NCI-H1092 treated with DMSO at 0.1 percent for 48 hours (cell line): ENCODE results near the gene SPDYE3.
A peak's percentile ranks its signal among the peaks of the same experiment; 100 is the strongest.
"Not testable (repeated sequence)": the region's sequence is repeated elsewhere in the genome, so short reads cannot be mapped to it uniquely, and the experiment has no call there.

ENCODE experiments used
- DNase-seq: peaks from one replicate; lab custom pipeline; 2025; lab: John Stamatoyannopoulos, UW

SPDYE3 gene, protein sequence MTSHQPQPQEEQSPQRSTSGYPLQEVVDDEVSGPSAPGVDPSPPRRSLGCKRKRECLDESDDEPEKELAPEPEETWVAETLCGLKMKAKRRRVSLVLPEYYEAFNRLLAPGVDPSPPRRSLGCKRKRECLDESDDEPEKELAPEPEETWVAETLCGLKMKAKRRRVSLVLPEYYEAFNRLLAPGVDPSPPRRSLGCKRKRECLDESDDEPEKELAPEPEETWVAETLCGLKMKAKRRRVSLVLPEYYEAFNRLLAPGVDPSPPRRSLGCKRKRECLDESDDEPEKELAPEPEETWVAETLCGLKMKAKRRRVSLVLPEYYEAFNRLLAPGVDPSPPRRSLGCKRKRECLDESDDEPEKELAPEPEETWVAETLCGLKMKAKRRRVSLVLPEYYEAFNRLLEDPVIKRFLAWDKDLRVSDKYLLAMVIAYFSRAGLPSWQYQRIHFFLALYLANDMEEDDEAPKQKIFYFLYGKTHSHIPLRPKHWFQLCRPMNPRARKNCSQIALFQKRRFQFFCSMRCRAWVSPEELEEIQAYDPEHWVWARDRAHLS

DNA sequence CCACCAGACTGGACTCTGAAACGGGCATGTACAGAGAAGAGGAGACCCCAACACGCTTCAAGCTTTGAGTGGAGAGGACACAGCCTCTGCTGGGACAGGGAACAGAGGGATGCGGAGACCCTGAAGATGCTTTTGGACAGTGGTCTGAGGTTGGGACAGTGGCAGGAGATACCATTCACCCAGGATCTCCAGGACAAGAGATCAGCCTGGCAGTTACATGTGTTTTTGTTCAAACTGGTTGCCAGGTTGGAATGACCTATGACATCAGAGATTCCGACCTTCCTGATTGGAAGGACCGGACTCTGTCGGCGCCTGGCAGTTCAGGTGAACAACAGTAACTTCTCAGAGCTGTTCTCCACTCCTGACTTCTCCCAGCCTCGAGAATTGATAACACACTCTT is at the start of gene SPDYE3:
Gene SPDYE3 (plus strand): TSS at position 301 of the 400 bp plus-strand sequence. CDS start 184 bp downstream, outside the sequence.
- DNase-seq = not testable (repeated sequence)

DNA sequence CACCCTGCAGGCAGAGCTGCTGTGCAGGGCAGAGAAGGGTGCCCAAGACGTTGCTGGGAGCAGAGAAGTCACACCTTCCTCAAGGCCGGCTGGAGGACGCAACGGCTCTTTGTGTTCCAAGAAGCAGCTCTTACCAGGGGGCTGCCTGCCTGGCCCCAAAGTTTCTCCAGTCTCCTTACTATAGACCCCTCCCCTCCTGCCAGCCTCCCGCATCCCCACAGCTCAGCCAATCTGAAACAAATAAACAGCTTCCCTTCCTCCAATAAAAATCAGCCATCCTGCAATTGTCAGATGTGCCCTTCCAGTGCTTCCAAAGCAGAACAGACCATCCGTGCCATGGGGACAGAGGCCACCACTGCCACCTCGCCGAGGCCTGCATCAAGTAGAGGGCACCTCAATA is 47.5 kb upstream of the SPDYE3 start:
- DNase-seq = not testable (repeated sequence)

DNA sequence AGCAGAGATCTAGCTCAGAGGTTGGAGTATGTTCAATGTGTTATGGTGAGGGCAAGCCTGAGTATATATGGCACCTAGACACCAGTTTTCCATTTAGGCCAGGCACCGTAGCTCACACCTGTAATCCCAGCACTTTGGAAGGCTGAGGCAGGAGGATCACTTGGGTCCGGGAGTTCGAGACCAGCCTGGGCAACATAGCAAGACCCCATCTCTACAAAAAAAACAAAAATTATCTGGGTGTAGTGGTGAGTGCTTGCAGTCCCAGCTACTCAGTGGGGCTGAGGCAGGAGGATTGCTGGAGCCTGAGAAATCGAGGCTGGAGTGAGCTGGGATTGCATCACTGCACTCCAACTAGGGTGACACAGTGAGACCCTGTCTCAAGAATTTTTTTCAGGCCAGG is 44.6 kb upstream of the SPDYE3 start:
- DNase-seq = not testable (repeated sequence)

DNA sequence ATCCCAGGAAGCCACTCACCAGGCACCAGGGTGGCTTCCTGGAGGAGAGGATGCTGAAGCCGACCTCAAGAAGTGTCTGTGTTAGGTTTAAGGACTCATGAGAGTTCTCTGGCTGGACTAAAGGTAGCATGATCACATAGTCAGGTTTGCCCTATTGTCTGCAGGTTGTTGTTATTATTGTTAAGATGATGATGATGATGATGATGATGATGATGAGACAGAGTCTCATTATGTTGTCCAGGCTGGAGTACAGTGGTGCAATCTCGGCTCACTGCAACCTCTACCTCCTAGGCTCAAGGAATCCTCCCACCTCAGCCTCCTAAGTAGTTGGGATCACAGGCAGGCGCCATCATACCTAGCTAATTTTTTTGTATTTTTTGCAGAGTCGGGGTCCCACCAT is 43.3 kb upstream of the SPDYE3 start:
- not testable (repeated sequence) for DNase-seq

DNA sequence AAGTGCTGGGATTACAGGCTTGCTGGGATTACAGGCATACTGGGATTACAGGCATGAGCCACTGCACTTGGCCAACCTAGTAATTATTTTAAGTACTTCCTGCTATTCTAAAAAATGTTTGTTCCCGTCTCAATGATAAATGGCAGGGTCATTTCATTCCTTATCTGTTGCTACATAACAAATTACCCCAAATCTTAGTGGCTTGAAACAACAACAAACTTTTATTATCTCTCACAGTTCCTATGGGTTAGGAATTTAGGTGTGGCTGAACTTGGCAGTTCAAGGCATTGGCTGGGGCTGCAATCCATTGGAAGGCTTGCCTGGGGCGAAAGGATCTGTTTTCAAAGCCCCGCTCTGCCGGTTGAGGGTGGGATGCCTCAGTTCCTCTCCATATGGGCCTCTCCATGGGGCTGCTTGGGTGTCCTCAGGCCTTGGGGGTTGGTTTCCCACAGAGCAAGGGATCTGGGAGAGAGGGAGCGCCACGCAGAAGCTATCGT is 42.8 kb upstream of the SPDYE3 start:
- DNase-seq = not testable (repeated sequence)

DNA sequence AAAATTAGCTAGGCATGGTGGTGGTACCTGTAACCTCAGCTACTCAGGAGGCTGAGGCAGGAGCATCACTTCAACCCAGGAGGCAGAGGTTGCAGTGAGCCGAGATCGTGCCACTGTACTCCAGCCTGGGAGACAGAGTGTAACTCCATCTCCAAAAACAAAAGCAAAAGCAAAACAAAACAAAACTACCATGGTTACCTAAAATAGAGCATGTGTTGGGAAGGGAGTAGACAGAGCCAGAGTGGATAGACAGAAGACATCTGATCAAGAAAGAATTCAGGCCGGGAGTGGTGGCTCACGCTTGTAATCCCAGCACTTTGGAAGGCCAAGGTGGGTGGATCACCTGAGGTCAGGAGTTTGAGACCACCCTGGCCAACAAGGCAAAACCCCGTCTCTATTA is 41.7 kb upstream of the SPDYE3 start:
- not testable (repeated sequence) for DNase-seq

DNA sequence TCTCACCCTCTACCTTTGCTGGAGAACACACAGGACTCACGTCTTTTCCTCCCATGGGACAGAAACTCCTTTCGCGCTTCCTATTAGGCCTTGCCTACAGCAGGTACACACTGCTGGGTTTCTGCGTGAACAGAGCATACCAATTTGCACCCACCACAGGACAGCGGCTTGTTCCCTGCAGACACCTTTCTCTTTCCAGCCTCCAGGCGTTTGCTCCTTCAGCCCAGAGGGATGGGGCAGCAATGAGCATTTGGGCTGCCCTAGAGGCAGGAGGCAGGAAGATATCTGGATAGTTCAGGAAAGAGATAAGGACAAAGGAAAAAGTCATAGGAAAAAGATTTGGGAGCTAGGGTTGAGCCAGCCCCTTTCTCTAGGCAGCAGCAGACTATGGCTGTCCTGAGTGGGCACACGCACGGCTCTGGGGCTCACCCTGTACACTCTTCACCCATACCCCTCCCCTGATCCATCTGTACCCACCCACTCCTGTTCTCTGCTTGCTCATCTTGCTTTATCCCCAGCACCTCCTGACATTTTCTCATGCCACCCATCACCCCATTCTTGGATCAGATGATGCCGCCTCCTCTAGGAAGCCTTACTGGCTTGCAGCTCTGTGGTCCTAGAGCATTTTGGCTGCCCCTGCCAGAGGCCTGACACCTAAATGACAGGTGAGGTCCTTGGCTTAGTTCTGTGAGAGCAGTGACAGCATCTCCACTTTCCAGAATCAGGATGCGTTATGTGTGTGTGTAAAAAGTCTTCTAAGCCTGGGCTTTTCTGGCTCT is 40.7 kb upstream of the SPDYE3 start:
- no peak for DNase-seq

DNA sequence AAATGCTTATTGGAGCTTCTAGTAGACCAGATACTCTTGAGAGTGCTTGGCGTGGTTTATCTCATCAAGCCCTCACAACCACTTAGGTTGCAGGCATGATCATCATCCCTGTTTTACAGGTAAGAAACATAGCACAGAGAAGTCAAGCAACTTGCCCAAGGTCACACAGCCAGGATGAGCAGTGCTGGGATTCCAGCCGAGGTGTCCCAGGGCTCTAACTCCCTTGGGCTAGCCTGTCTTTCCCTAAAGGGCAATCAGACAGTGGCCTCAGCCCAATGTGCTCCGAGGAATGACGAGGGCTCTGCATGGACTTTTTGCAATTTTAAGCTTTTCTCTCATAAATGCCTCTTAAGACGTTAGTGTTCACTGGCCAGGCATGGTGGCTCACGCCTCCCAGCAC is 39.9 kb upstream of the SPDYE3 start:
- no peak for DNase-seq

DNA sequence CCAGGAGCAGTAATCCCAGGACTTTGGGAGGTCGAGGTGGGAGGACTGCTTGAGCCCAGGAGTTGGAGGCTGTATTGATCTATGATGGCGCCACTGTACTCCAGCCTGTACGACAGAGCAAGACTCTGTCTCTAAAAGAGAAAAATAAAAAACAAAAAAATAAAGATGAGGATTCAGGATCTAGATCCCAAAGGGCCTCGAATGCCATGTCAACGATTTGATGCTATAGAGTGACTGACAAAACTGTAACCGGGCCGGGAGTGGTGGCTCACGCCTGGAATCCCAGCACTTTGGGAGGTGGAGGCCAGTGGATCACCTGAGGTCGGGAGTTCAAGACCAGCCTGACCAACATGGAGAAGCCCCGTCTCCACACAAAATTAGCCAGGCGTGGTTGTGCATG is 38.6 kb upstream of the SPDYE3 start:
- DNase-seq = not testable (repeated sequence)

DNA sequence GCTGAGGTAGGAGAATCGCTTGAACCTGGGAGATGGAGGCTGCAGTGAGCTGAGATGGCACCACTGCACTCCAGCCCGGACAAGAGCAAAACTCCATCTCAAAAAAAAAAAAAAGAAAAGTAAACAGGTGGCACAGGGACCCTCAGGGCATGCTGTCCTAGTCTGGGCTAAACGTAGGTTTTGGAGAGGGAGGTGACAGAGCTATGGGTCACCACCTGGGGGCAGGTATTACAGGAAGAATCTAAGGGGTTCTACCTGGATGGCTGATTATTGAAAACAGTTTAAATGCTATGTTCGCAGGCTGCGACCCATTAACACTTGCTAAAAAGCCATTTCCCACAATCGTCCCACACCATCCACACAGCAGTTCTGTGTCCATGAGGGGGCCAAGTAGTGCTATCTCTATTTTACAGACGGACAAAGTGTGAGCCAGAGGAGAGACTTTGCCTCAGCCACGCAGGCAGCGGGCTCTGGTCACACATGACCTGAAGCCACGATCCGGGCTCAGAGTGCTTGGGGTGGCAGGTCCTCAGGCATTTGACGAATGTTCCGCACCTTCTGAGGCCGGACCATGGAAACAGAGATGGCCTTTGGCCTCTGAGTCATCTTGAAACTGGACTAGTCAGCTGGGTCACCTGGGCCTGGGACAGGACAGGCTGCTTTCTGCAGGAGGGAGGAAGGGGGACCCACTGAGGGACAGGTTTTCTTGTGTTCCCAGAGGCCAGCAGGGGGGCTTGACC is 38.0 kb upstream of the SPDYE3 start:
- DNase-seq = not testable (repeated sequence)

DNA sequence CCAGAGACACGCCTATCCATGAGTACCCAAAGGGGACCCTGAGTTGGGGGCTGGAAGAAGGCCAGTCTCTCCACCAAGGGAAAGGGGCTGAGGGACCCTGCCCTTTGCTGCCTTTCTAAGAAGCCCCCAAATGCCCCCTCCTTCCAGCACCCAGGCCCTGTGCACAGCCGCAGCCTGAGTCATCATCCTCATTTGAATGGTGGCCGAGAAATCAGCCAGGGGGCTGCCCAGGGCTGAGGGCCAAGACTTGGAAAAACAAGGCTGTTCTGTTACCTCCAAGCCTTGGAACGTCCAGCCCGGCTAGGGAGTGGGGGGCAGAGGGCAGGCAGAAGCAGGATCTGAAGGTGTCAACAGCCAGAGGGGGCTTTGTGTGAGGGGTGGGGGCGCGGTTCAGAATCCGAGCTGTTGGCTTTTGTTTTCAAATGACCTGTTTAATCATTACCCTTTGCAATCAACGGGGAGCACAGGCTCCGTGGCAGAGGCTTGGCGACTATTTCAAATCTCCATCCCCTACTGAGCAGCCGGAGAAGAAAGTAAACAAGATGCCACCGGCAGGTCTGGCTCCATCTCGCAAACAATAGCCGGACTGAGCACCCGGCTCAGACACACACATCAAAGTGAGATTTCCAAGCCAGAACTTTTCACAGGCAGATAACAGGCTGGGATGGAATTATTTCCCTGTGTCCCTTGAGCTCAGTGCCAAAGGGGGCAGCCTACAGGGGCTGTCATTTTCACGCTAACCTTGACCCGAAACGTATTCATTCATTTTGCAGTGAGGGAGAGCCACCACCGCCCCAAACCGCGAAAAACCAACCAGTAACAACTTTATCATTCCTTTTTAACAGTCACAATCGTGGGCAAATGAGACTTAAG is 37.2 kb upstream of the SPDYE3 start:
- DNase-seq = peak; percentile 8

DNA sequence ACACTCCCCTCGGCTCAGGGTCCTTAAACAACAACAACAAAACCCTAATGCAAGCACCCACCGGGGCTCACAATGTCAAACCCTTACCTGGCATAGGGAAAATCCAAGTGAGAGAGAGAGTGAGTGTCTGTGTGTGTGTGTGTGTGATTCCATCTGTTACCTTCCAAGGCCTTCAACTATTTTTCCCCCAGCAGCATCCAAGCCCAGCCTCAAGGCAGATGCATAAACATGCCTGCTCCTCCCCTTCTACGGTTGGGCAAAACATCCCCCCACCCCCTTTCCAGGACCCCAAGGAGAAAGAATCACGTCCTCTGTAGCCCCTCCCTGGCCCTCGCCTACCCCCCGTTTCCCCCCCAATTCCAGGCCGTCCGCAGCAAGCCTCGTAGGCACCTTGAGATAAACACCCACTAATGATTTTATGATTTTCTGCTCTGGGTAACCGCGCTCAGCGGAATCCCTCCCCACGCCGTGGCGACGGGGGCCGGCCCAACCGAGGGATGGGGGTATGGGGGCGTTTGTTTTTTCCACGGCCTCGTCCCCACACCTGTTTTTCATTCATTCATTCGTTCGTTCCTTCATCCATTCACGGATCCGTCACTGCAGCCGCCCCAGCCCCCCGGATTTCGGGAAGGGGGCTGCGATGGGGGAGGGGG is 36.4 kb upstream of the SPDYE3 start:
- DNase-seq = peak; percentile 32

DNA sequence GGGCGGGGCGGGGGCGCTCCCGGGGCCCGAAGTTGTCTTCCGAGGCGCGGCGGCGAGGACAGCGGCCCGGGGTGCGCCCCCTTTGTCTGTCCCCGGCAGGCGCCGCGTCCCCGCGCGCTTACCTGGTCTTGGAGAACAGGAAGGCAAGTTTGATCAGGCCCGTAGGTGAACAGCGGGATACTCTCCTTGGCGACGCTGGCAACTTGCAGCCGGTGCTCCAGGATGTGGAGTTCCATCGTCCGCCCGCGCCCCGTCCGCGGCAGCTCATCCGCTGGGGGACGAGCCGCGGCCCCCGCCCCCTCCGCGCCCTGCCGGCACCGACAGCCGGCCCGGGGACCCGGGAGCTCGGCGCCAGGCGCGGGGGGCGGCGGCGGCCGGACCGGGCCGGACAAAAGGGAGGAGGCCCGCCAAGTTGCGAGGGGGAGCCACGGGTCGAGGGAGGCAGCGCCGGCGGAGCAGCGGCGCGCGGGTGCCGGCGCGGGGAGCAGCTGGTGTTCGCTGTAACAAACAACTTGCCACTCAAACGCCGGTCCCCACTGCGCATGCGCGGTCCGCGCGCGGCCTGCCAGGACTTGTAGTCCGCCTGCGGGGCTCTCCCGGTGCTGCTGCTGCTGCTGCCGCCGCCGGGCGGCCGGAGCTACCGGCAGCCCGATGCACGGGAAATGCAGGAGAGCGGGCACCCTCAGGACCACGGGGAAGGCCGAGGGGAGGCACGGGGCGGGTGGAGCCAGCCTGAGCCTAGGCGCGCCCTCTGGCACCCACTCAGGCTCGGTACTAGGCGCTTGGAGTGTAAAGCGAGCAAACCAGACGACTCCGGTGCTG is 35.6 kb upstream of the SPDYE3 start:
- DNase-seq = peak; percentile 96

DNA sequence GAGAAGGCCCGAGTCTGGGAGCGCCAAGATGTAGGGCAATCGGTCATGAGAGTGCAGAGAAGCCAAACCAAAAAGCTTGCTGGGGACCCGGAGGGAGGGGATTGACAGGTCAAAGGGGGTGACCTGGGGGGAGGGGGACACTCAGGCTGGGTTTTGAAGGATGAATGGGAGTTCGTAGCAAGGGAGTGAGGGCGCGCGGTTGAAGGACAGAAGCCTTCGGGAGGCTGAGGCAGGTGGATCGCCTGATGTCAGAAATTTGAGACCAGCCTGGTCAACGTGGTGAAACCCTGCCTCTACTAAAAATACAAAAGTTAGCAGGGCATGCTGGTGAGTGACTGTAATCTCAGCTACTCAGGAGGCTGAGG is 35.0 kb upstream of the SPDYE3 start:
- not testable (repeated sequence) for DNase-seq

DNA sequence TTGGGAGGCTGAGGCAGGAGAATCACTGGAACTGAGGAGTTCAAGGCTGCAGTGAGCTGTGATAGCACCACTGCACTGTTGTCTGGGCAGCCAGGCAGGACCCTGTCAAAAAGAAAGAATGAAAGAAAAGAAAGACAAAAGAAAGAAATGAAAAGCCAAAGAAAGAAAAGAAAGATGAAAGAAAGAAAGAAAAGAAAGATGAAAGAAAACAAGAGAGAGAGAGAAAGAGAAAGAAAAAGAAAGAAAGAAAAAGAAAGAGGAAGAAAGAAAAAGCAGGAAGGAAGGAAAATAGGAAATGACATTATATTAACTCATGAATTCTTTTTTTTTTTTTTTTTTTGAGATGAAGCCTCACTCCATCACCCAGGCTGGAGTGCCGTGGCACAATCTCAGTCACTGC is 32.4 kb upstream of the SPDYE3 start:
- no peak for DNase-seq

DNA sequence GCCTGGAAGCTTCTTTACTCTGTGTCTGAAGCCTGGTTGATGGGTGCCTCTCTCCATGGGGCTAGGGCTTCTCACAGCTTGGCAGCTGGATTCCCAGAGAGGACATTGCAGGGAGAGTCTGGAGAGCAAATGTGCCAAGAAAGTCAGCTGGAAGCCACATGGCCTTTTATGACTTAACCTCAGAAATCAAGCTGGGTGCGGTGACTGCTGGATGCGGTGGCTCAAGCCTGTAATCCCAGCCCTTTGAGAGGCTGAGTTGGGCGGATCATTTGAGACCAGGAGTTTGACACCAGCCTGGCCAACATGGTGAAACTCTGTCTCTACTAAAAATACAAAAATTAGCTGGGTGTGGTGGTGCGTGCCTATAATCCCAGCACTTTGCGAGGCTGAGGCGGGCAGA is 31.4 kb upstream of the SPDYE3 start:
- not testable (repeated sequence) for DNase-seq

DNA sequence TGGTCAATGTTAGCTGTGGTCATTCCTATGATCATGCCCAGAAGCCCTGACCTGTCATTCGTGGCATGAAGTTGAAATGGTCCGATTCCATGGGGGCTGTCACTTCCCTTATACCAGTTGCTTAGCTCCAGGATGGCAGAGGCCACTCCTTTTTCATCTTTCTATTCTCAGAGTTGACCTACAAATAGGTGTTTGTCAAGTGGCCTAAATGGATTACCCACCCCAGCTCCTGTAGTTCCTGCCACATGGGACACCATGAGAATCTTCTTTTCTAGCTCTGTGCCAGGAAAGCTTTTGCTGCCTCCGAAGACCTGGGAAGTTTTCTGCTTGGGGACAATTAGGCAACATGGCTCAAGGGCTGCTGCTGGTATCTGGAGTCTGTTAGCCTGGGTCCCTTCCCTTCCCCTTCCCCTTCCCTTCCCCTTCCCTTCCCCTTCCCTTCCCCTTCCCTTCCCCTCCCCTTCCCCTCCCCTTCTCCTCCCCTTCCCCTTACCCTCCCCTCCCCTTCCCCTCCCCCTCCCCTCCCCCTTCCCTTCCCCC is 25.4 kb upstream of the SPDYE3 start:
- not testable (repeated sequence) for DNase-seq

DNA sequence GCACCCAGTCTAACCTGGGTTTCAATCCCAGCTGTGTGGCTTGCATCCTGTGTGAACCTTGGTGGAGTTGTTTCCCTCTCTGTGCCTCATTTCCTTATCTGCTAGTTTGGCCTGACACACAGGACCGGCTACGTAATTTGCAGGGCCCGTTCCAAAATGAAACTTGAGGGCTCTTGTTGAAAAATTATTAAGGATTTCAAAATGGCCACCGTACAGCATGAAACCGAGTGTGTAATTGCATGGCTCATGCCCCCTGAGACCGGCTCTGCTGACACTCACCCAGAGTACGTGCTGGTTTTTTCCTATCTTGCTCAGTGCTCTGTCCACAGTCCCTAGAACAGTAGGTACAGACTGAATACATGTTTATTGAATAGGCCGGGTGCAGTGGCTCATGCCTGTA is 24.4 kb upstream of the SPDYE3 start:
- DNase-seq = not testable (repeated sequence)
